Sigmoid colon (tissue), 4 donors: ENCODE results near the gene ACTA1.

ENCODE experiments used
- POLR2A ChIP-seq, 2 donors: fragments of 450-650 bp; IDR thresholded peaks; one replicate each; pipeline ENCODE4 v1.6.1; 2016; ENCODE audit warnings: antibody characterized with exemption in 2 of 2, mild to moderate bottlenecking in 2 of 2, moderate library complexity in 2 of 2
- POLR2AphosphoS5 ChIP-seq, 4 donors: sonication (generic); formaldehyde crosslinking; IDR thresholded peaks; one replicate each; pipeline ENCODE4 v1.6.1; 2017; ENCODE audit warnings: antibody characterized with exemption in 4 of 4
- TF ChIP-seq, protein P1 (sequence below), 4 experiments: fragments of 450-650 bp in 3 of 4; fragments of 200-600 bp in 1 of 4; IDR thresholded peaks; one replicate each; pipeline ENCODE4 v1.5.1; 2016 to 2019; ENCODE audit warnings: antibody characterized with exemption in 4 of 4, mild to moderate bottlenecking in 3 of 4, moderate library complexity in 2 of 4

DNA sequence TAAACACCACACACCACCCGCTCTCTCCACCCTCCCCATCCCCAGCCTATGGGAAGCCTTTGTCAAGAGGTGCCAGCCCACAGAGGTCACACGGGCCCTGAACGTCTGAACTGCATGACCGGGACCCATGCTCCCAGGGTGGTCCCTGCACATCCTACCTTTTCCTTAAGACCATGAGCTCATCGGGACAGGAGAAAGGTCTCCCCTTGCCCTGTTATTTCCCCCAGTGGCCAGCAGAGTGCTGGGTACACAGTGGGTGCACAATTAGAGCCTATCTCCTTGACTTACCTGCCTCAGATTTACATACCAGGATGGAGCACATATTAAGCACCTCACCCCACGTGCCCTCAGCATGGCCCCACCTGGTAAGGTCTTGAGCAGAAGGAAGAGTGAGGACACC lies 30.9 kb downstream of the ACTA1 start:
- TF ChIP-seq, protein P1, sequence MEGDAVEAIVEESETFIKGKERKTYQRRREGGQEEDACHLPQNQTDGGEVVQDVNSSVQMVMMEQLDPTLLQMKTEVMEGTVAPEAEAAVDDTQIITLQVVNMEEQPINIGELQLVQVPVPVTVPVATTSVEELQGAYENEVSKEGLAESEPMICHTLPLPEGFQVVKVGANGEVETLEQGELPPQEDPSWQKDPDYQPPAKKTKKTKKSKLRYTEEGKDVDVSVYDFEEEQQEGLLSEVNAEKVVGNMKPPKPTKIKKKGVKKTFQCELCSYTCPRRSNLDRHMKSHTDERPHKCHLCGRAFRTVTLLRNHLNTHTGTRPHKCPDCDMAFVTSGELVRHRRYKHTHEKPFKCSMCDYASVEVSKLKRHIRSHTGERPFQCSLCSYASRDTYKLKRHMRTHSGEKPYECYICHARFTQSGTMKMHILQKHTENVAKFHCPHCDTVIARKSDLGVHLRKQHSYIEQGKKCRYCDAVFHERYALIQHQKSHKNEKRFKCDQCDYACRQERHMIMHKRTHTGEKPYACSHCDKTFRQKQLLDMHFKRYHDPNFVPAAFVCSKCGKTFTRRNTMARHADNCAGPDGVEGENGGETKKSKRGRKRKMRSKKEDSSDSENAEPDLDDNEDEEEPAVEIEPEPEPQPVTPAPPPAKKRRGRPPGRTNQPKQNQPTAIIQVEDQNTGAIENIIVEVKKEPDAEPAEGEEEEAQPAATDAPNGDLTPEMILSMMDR (IDR thresholded peaks at IDR 0.05) = no peak
- no peak for TF ChIP-seq POLR2AphosphoS5 (IDR thresholded peaks at IDR 0.05)
- no peak for TF ChIP-seq POLR2A (IDR thresholded peaks at IDR 0.05)
